ENCODE results near the gene BANP.

The BANP gene

DNA sequence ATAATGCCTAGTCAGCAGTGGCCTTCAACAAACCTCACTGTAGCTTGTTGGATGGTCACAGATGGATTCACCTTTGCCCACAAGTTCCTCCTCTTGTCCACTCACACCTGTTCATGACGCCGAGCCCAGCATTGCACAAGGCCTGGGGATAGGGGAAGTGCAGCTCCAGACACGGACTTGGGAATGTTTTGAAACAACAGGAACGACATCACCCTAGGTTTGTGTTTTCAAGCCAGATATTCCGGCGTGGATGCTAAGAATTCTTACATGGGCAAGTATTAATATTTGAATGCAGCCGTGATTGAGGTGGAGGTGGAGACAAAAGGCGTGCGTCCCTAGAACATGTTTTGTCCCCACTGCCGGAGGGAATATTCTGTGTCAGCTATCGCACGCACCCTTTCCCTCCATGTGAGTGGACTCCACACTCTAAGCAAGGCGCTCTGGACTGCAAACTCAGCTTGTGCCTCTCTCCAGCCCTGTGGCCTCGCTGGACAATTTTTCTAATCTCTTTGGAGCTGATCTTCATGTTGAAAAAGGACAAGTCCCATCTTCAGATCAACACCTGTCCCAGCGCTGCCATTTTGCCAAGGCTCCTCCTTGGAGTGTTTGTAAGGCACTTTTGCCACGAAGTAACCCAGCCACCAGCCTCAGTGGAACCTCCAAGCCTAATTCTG, 2.0 kb upstream of the BANP start:
- DNase-seq, result no peak

GRCh38 chr16:87951552-87952538, 611 bp downstream of the BANP start:
- no peak for DNase-seq

DNA sequence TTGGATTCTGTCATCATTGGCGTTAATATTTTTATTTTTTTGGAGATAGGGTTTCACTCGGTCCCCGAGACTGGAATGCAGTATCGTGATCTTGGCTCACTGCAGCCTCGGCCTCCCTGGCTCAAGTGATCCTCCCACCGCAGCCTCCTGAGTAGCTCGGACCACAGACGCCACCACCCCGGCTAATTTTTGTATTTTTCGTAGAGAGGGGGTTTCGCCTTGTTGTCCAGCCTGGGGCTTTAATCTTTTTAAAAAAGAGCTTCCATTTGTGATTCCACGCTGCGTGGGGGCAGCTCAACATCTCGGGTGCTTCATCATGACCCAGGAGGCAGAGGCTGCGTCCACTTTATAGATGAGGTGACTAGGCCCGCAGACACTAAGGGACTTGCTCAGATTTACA, 1.5 kb downstream of the BANP start:
- DNase-seq, result no peak

DNA sequence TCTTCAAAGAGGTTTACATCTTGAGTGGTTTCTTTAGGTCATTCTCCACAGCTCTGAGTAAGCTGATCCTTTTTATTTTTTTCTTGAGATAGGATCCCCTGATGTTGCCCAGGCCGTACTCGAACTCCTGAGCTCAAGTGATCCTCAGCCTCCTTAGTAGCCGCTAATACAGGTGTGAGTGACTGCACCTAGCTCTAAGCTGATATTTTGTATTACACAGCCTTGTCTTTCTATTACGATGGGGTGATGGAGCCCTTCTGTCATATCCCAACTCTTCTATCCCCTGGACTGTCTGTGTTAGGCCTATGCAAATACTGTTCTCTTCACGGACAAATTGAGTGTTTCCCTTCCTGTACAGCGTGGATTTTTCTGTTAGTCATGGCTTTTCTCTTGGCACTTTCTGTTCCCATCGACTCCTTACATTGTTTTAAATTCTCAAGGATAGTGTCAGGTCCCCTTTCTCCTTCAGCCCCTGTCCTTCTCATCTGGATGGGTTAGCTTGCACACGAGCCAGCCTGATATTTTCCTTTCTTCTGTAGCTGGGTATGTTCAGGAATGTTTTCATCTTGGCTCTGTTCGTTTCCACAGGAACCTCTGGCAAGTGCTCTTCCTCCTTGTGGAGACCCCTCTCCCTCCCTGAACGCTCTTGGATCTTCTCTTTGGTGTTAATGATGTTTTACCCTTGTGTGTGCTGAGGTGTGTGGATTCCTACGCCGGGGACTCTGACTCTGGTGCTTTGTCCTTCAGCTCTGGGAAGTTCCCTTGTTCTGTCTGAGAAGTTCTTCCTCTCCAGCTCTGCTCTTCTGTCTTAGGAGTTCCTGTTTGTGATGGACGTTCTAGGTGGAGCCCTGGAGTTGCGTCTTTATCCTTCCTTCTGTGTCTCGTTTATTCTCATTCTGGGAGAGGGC, 2.3 kb downstream of the BANP start:
- DNase-seq, result no peak

DNA sequence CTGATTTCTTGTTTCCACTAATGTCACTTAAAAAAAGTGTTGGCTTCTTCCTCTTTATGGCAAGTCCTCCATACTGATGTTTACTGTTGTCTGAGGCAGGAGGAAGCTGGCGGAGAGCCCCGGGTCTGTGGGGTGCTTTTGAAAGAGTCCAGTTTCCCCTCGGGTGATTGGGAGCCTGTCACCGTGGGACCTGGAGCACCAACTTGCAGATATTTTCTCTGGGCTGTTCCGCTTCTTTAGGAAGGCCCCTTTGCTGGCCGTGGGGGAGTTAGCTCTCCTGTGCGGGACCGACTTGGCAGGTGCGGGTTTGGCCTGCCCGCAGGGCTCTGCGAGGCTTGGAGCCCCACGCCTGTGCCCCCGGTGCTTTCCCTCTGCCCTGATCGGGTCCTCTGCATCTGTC, 3.1 kb downstream of the BANP start:
- no peak for DNase-seq

DNA sequence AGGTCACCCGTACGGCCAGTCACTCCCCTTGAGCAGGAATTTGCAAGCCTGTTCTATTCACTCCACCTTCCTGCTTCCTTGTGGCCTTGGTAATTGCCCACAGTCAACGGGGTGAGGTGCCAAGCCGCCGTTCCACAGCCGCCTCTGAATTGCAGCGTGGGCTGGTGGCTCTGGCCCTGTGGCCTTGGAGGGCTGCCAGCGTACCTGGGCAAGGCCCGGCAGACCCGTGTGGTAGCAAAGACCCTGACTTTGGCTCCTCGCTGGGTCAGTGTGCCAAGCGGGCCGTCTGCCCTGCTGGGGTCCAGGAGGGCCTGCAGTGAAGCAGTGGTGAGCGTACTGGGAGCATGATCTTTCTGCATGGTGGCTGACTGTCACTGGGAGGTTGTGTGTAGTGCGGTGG, 3.6 kb downstream of the BANP start:
- no peak for DNase-seq

GRCh38 chr16:87955302-87956097, 4.3 kb downstream of the BANP start:
- no peak for DNase-seq

GRCh38 chr16:87956098-87956364, 4.8 kb downstream of the BANP start:
- no peak for DNase-seq

GRCh38 chr16:87956365-87957231, 5.4 kb downstream of the BANP start:
- DNase-seq, result no peak

DNA sequence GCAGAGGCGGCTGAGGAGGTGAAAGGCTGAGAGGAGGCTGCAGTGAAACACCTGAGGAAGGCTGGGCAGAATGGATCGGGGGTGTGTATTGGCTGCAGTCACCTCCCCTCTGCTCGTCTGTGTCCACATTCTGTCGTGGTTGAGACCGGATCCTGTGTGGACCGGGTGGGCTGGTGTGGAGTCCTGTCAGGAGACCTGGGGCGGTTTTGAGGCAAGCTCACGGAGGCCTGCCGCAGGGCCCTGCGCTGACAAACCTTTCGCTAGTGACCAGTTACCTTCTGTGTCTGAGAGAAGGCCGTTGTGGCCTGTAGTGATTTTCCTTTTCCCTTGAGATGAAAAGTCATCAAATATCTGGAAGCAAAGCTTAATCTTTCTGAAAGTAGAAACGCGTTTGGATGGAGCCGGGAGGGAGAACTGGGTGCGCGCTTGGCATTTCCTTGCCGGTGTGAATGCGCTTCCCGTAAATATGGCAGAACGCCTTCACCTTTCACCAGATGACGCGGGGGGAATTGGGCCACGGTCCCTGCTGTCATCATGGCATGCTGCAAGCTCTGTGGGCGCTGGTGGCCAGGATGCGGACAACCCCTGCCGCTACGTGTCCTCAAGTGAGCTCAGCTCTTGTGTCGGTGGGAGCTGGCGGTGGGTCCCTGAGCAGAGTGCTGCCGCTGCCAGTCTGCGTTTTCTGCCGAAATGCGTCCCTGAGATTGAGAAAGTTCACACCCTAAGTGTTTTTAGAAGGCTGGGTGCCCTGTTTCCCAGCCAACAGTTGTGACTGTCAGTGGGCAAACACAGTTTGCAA, 6.3 kb downstream of the BANP start:
- no peak for DNase-seq

DNA sequence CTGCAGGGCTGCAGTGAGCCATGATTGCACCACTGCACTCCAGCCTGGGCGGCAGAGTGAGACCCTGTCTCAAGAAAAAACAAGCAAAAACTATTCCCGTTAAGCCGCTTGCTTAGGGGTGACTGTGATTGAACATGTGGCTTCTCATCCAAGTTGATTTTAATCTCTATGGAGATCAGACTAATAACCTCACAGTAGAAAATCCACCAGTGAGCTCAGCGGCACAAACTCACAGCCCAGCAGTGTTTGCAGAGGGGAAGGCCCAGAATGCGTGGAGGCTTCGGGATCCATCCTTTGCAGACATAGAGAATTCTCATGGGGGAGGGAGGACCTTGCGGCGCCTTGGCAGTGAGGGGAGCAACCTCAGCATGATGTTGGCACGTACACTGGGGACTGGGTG, 7.4 kb downstream of the BANP start:
- DNase-seq, result no peak

DNA sequence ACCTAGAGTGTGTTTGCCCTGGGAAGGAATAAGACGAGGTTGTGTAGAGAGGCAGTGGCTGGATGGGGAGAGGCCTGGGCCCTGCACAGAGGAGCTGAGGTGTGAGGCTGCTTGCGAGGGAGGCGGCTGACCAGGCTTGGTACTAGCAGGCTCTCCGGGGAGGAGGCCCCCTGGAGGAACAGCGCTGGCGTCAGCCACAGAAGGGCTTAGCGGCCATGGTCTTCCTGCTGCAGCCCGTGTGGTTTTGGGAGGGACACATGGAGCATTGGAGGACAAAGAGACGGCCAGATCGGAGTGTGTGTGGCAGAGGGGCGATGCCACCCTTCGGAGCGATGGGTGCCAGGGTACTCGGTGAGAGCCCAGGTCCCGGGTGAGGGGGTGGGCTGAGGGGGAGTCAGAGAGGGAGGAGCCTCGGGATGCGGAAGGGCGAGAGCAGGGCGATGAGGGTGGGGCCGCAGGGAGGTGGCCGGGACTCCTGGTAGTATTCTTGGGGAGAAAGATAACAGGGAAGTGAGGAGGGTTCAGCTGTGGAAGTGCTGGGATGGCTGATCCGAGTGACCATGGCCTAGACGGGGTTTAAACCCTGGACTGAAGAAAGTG, 8.3 kb downstream of the BANP start:
- DNase-seq, result no peak

- no peak for DNase-seq
Measured at GRCh38 chr16:87960296-87960695, 9.1 kb downstream of the BANP start.

GRCh38 chr16:87960852-87961251, 9.6 kb downstream of the BANP start:
- no peak for DNase-seq

DNA sequence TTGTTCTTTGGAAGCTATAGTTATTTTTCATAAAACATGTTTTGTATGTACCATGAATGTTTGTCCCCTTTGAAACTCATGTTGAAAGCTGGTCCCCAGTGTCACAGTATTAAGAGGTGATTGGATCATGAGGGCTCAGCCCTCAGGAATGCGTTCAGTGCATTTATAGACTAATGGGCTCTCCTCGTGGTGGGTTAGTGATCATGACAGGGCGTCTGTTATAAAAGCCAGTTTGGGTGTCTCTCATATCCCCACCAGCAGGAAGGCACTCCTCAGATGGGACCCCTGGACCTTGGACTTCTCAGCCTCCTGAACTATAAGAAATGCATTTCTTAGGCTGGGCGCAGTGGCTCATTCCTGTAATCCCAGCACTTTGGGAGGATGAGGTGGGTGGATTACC, 10.4 kb downstream of the BANP start:
- DNase-seq, result no peak

GRCh38 chr16:87963400-87963799, 12.2 kb downstream of the BANP start:
- no peak for DNase-seq

- no peak for DNase-seq
Measured at GRCh38 chr16:87964049-87964659, 12.9 kb downstream of the BANP start.

DNA sequence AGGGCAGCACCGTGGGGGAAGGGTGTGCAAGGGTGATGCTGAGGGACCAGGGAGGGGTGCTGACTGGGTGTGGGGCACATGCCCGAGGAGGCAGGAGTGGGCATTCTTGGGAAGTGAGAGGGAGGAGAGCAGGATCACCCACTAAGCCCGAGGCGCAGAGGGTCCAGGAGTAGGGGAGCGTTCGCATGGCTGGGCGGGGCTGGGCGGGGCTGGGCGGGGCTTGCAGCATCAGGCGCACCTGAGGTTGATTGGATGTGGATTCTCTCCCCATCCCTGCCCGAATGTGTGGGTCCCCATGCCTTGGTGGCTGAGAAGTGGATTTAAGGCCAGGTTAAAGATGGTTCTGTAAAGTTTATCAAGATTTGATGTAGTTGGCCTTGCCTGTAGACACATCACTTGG, 14.2 kb downstream of the BANP start:
- no peak for DNase-seq

GRCh38 chr16:87966064-87966645, 14.9 kb downstream of the BANP start:
- no peak for DNase-seq

All from NCI-H2081 (cell line).